Endothelial cell of umbilical vein (primary cell): ENCODE results near the gene BASP1. TPM values are rescaled to one million over a fixed set of nuclear protein-coding genes. Genes with fewer than 3 reads are reported as not detected.
"Not testable (repeated sequence)": the region's sequence is repeated elsewhere in the genome, so short reads cannot be mapped to it uniquely, and the experiment has no call there.

Experiments used
- BruUV-seq: library from RNA; stranded (reverse); fragments of 400-500 nt; replicated peaks from 2 replicates; lab custom pipeline; 2021; lab: Mats Ljungman, UMichigan
- CTCF ChIA-PET: fragments of 300-600, 350-600 bp; sonication (Branson Sonifier 250); formaldehyde crosslinking; loops from one replicate; lab custom pipeline; 2021; ENCODE audit warnings: antibody characterized with exemption, inconsistent platforms; lab: Charles Lee
- POLR2A ChIA-PET: fragments of 300-600, 350-600 bp; sonication (Branson Sonifier 250); formaldehyde crosslinking; loops from one replicate; lab custom pipeline; 2021; ENCODE audit warnings: antibody characterized with exemption, inconsistent platforms; lab: Charles Lee
- DNase-seq: peaks from one replicate; pipeline ENCODE4 v3.0.0-alpha.2; 2011; ENCODE audit warnings: low read depth, low spot score
- FAIRE-seq: peaks from 2 replicates; lab custom pipeline; 2011; peaks lifted over from hg19 to GRCh38; lab: Jason Lieb, UNC
- H2AFZ ChIP-seq: 2 replicates; pipeline ENCODE4 v1.6.0; 2012; ENCODE audit warnings: low read depth, low read length, control low read depth, inconsistent platforms
- H3K27ac ChIP-seq: 2 replicates; pipeline ENCODE4 v1.5.1; 2011; ENCODE audit warnings: low read depth, mild to moderate bottlenecking, control low read depth, low read length, moderate library complexity; ENCODE audit not compliant: insufficient read depth
- H3K27me3 ChIP-seq, 2 experiments: 2 replicates each; pipeline versions ENCODE4 v1.6.0 to v1.6.1; 2011; ENCODE audit warnings: low read length in 2 of 2, mixed read lengths in 1 of 2; ENCODE audit not compliant: control insufficient read depth in 2 of 2, insufficient read depth in 2 of 2
- H3K36me3 ChIP-seq, 2 experiments: 2 replicates in 1 of 2; 3 replicates in 1 of 2; pipeline ENCODE4 v1.5.1; 2011; ENCODE audit warnings: low read length in 2 of 2, mild to moderate bottlenecking in 1 of 2, moderate library complexity in 1 of 2; ENCODE audit not compliant: control insufficient read depth in 2 of 2, insufficient read depth in 2 of 2; ENCODE audit errors: extremely low read depth in 1 of 2
- H3K4me1 ChIP-seq: 3 replicates; pipeline ENCODE4 v1.5.1; 2011; ENCODE audit warnings: mild to moderate bottlenecking, low read length; ENCODE audit not compliant: control insufficient read depth, insufficient read depth; ENCODE audit errors: extremely low read depth
- H3K4me2 ChIP-seq: 2 replicates; pipeline ENCODE4 v1.6.1; 2011; ENCODE audit warnings: low read length, control low read depth, mixed read lengths; ENCODE audit not compliant: insufficient read depth
- H3K4me3 ChIP-seq, 3 experiments: fragments of 200-600 bp in 1 of 3; sonication (generic), shearing (Covaris generic) in 1 of 3; replicated peaks in 1 of 3; 2 replicates each; pipeline ENCODE4 v1.5.1; 2011 to 2016; ENCODE audit warnings: control low read depth in 3 of 3, low read length in 3 of 3, mild to moderate bottlenecking in 2 of 3, inconsistent platforms in 1 of 3, low read depth in 1 of 3, moderate library complexity in 1 of 3; ENCODE audit not compliant: insufficient read depth in 1 of 3
- H3K79me2 ChIP-seq: 2 replicates; pipeline ENCODE4 v1.6.0; 2012; ENCODE audit warnings: low read length, inconsistent platforms; ENCODE audit not compliant: control insufficient read depth, insufficient read depth
- H3K9ac ChIP-seq: replicated peaks from 2 replicates; pipeline ENCODE3; 2011; ENCODE audit warnings: low read length, control low read depth; ENCODE audit not compliant: insufficient read depth; ENCODE audit errors: extremely low read depth
- H3K9me1 ChIP-seq: replicated peaks from 3 replicates; pipeline ENCODE4 v1.6.0; 2011; ENCODE audit warnings: mild to moderate bottlenecking, low read length; ENCODE audit not compliant: control insufficient read depth, insufficient read depth; ENCODE audit errors: extremely low read depth
- H3K9me3 ChIP-seq: replicated peaks from 2 replicates; pipeline ENCODE4 v1.5.1; 2012; ENCODE audit warnings: low read length, inconsistent platforms; ENCODE audit not compliant: control insufficient read depth, insufficient read depth
- H4K20me1 ChIP-seq: replicated peaks from 2 replicates; pipeline ENCODE3; 2011; ENCODE audit warnings: mild to moderate bottlenecking, low read length; ENCODE audit not compliant: control insufficient read depth, insufficient read depth; ENCODE audit errors: extremely low read depth
- FOS ChIP-seq: IDR thresholded peaks from 2 replicates; pipeline ENCODE4 v1.6.1; 2011; ENCODE audit warnings: mild to moderate bottlenecking, low read length, moderate library complexity, borderline replicate concordance; ENCODE audit not compliant: insufficient read depth
- GATA2 ChIP-seq: IDR thresholded peaks from 2 replicates; pipeline ENCODE4 v1.7.0; 2011; ENCODE audit warnings: low read depth, mild to moderate bottlenecking, moderate library complexity, mixed read lengths, low read length; ENCODE audit not compliant: insufficient read length, insufficient read depth
- JUN ChIP-seq: IDR thresholded peaks from 2 replicates; pipeline ENCODE4 v1.6.1; 2011; ENCODE audit warnings: borderline replicate concordance, low read depth; ENCODE audit not compliant: insufficient read length, insufficient read depth
- MYC ChIP-seq: IDR thresholded peaks from one replicate; pipeline ENCODE4 v1.6.1; 2011; ENCODE audit warnings: mild to moderate bottlenecking, low read depth, low read length
- POLR2A ChIP-seq: IDR thresholded peaks from 2 replicates; pipeline ENCODE4 v1.6.1; 2012; ENCODE audit warnings: low read depth, mild to moderate bottlenecking, control low read depth, low read length
- dilution Hi-C: fragments of 300-500 bp; cut with MboI; formaldehyde crosslinking; loops from one replicate; pipeline ENCODE4 v1.15.0; 2019; ENCODE audit warnings: low sequenced_read_pairs; ENCODE audit not compliant: extremely low pct_ligation_motif_present
- intact Hi-C: fragments of 100-400 bp; cut with micrococcal nuclease; formaldehyde crosslinking; loops from one replicate; pipeline ENCODE4 v1.10.0; 2022
- polyA plus RNA-seq, 4 experiments: library from polyadenylated mRNA; depleted of rRNA in 3 of 4; stranded (reverse) in 3 of 4; unstranded in 1 of 4; fragments of >200 nt; gene quantifications; 2 replicates each; pipeline versions ENCODE4 v1.2.1 to v1.2.3, GENCODE V29; 2011 to 2012; ENCODE audit warnings: missing spikeins in 1 of 4
- total RNA-seq: library from RNA; stranded (reverse); gene quantifications from 2 replicates; pipeline ENCODE4 v1.2.3, GENCODE V29; 2021
- TF ChIP-seq, protein P1 (sequence below): IDR thresholded peaks from 2 replicates; pipeline ENCODE4 v1.6.1; 2011; ENCODE audit not compliant: insufficient read depth, insufficient read length

The BASP1 gene
- total and polyA plus RNA-seq, 2 donors (not counting 3 experiments of a cell fraction or from before 2014, with no cell fraction given) = 69.4 to 79.3 TPM

- dilution Hi-C loops = no loop called here
- ChIA-PET CTCF (no interaction called here), POLR2A (no interaction called here)
- H3K9me1 ChIP-seq = no peaks in the 10 kb centered on the region
- peaks cover 2% of the 10 kb centered on the region for H3K4me1 ChIP-seq
- H3K36me3 ChIP-seq = no peaks in the 10 kb centered on the region
- no peak overlapping the region for H3K9ac ChIP-seq
- H3K27me3 ChIP-seq = no peaks in the 10 kb centered on the region
- DNase-seq = no peak
- H2AFZ ChIP-seq = no peak overlapping the region
- intact Hi-C loops = no loop called here
- no peaks in the 10 kb centered on the region for H3K79me2 ChIP-seq
- H3K4me2 ChIP-seq = no peak overlapping the region
- TF ChIP-seq FOS (no peak), GATA2 (no peak), POLR2A (no peak), JUN (no peak), MYC (no peak)
- TF ChIP-seq, protein P1, sequence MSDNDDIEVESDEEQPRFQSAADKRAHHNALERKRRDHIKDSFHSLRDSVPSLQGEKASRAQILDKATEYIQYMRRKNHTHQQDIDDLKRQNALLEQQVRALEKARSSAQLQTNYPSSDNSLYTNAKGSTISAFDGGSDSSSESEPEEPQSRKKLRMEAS = no peak
- BruUV-seq = no TSS peak
- H3K9me3 ChIP-seq = no peaks in the 10 kb centered on the region
- FAIRE-seq = no peak
- no peak overlapping the region for H3K4me3 ChIP-seq
- no peaks in the 10 kb centered on the region for H4K20me1 ChIP-seq
- no peak overlapping the region for H3K27ac ChIP-seq
Observed at GRCh38 chr5:17309462-17309861, 92.0 kb downstream of the BASP1 start.

DNA sequence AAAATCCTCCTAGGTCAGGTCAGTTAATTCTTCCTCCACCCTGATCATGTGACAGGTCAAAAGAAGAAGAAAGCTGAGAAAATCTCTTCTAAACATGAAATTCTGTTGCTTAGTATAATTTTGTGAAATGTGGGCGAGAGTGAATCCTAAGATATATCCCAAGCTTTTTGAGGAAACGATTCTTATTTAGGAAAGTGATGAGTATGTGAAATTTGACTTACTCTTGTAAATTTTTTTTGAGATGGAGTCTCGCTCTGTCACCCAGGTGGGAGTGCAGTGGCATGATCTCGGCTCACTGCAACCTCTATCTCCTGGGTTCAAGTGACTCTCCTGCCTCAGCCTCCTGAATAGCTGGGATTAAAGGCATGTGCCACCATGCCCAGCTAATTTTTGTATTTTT is 93.1 kb downstream of the BASP1 start:
- BruUV-seq, FAIRE-seq, H3K9me1 ChIP-seq, H3K4me1 ChIP-seq, H3K9ac ChIP-seq, H3K4me2 ChIP-seq, CTCF ChIA-PET, H3K27ac ChIP-seq, H2AFZ ChIP-seq, H3K79me2 ChIP-seq, dilution Hi-C loops, H3K36me3 ChIP-seq, DNase-seq, H4K20me1 ChIP-seq, H3K4me3 ChIP-seq, POLR2A ChIA-PET, H3K9me3 ChIP-seq, H3K27me3 ChIP-seq, intact Hi-C loops: not testable (repeated sequence)

DNA sequence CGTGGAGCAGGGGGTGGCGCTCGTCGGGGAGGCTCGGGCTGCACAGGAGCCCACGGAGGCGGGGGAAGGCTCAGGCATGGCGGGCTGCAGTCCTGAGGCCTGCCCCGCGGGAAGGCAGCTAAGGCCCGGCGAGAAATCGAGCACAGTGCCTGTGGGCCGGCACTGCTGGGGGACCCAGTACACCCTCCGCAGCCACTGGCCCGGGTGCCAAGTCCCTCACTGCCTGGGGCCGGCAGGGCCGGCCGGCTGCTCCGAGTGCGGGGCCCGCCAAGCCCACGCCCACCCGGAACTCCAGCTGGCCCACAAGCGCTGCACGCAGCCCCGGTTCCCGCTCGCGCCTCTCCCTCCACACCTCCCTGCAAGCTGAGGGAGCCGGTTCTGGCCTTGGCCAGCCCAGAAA is 94.4 kb downstream of the BASP1 start:
- DNase-seq, H3K27me3 ChIP-seq, intact Hi-C loops, H3K4me2 ChIP-seq, BruUV-seq, H3K79me2 ChIP-seq, H2AFZ ChIP-seq, CTCF ChIA-PET, H4K20me1 ChIP-seq, H3K9me3 ChIP-seq, H3K9ac ChIP-seq, H3K36me3 ChIP-seq, dilution Hi-C loops, POLR2A ChIA-PET, H3K4me1 ChIP-seq, H3K4me3 ChIP-seq, FAIRE-seq, H3K27ac ChIP-seq, H3K9me1 ChIP-seq: not testable (repeated sequence)
